Adrenal gland (tissue), 5 donors: ENCODE measurements around the gene NDUFAF4.

Source experiments
- CTCF ChIP-seq, 6 experiments: fragments of 450-650 bp in 4 of 6; fragments of 200-600 bp in 2 of 6; sonication (generic) in 1 of 6; IDR thresholded peaks; 1 replicate in 5 of 6; 2 replicates in 1 of 6; pipeline versions ENCODE4 v1.5.1 to v1.8.0; 2016 to 2021; ENCODE audit warnings: antibody characterized with exemption in 6 of 6, mild to moderate bottlenecking in 2 of 6, moderate library complexity in 1 of 6
- POLR2A ChIP-seq, 2 donors: fragments of 450-650 bp; IDR thresholded peaks; one replicate each; pipeline ENCODE4 v1.6.1; 2017; ENCODE audit warnings: antibody characterized with exemption in 2 of 2, mild to moderate bottlenecking in 2 of 2, moderate library complexity in 1 of 2
- donor health status: DM: no; HTN: no; CAD: no.

- TF ChIP-seq CTCF (IDR thresholded peaks at IDR 0.05) (no peak), POLR2A (IDR thresholded peaks at IDR 0.05) (no peak)
Measured at GRCh38 chr6:96939007-96939805, 41.5 kb upstream of the NDUFAF4 start.
